HEK293 (cell line): ENCODE results near the gene ASXL1.
"Not testable (repeated sequence)": the region's sequence is repeated elsewhere in the genome, so short reads cannot be mapped to it uniquely, and the experiment has no call there.

Experiments
- CTCF ChIA-PET: fragments of 350-600 bp; formaldehyde crosslinking; extraction: SDS; loops from one replicate; lab custom pipeline; 2021; ENCODE audit warnings: antibody characterized with exemption; lab: Yijun Ruan, JAX
- POLR2A ChIA-PET: fragments of 300-600 bp; formaldehyde crosslinking; extraction: SDS; loops from one replicate; lab custom pipeline; 2020; ENCODE audit warnings: antibody characterized with exemption, inconsistent platforms; lab: Yijun Ruan, JAX
- H3K27ac ChIP-seq: fragments of 200-500 bp; sonication (Bioruptor generic); 2 replicates; pipeline ENCODE4 v1.5.1; 2014; ENCODE audit warnings: low read depth, low read length, control low read depth, inconsistent platforms; ENCODE audit errors: extremely low read depth
- H3K36me3 ChIP-seq, 2 experiments: fragments of 200-500 bp in 1 of 2; sonication (Bioruptor generic) in 1 of 2; 1 replicate in 1 of 2; 2 replicates in 1 of 2; pipeline ENCODE4 v1.5.1; 2014 to 2017; ENCODE audit warnings: inconsistent platforms in 2 of 2, low read length in 2 of 2; ENCODE audit not compliant: control insufficient read depth in 2 of 2, insufficient read depth in 1 of 2
- H3K4me1 ChIP-seq: fragments of 200-500 bp; sonication (Bioruptor generic); 2 replicates; pipeline ENCODE4 v1.5.1; 2014; ENCODE audit warnings: mild to moderate bottlenecking, low read length, inconsistent platforms; ENCODE audit not compliant: control insufficient read depth, insufficient read depth
- H3K4me3 ChIP-seq: 2 replicates; pipeline ENCODE4 v1.5.1; 2011; ENCODE audit warnings: low read depth, mild to moderate bottlenecking, control low read depth, low read length, moderate library complexity
- H3K9me3 ChIP-seq: fragments of 200-500 bp; sonication (Bioruptor generic); 2 replicates; pipeline ENCODE4 v1.5.1; 2014; ENCODE audit warnings: low read depth, low read length, inconsistent platforms; ENCODE audit not compliant: control insufficient read depth, insufficient read depth
- GLI4 ChIP-seq: fragments of 450-650 bp; formaldehyde crosslinking; IDR thresholded peaks from 2 replicates; pipeline ENCODE4 v1.5.1; 2016; ENCODE audit warnings: missing biosample characterization, missing genetic modification characterization
- OSR2 ChIP-seq: fragments of 450-650 bp; formaldehyde crosslinking; IDR thresholded peaks from 2 replicates; pipeline ENCODE4 v1.5.1; 2016; ENCODE audit warnings: missing biosample characterization, missing genetic modification characterization
- SP7 ChIP-seq: fragments of 450-650 bp; formaldehyde crosslinking; IDR thresholded peaks from 2 replicates; pipeline ENCODE4 v1.5.1; 2016; ENCODE audit warnings: missing biosample characterization, missing genetic modification characterization
- ZFP41 ChIP-seq: fragments of 450-650 bp; formaldehyde crosslinking; IDR thresholded peaks from 2 replicates; pipeline ENCODE4 v1.5.1; 2016; ENCODE audit warnings: missing biosample characterization, missing genetic modification characterization, borderline replicate concordance
- ZNF146 ChIP-seq: fragments of 450-650 bp; formaldehyde crosslinking; IDR thresholded peaks from 2 replicates; pipeline ENCODE4 v1.5.1; 2016; ENCODE audit warnings: missing biosample characterization, missing genetic modification characterization
- ZNF266 ChIP-seq: fragments of 450-650 bp; formaldehyde crosslinking; IDR thresholded peaks from 2 replicates; pipeline ENCODE4 v1.5.1; 2016; ENCODE audit warnings: missing biosample characterization, missing genetic modification characterization, low read depth
- ZNF391 ChIP-seq: fragments of 450-650 bp; formaldehyde crosslinking; IDR thresholded peaks from 2 replicates; pipeline ENCODE4 v1.5.1; 2016; ENCODE audit warnings: low read depth, missing biosample characterization, missing genetic modification characterization, borderline replicate concordance
- ZNF548 ChIP-seq: fragments of 450-650 bp; formaldehyde crosslinking; IDR thresholded peaks from 2 replicates; pipeline ENCODE4 v1.5.1; 2016; ENCODE audit warnings: missing biosample characterization, missing genetic modification characterization
- ZNF571 ChIP-seq: fragments of 450-650 bp; formaldehyde crosslinking; IDR thresholded peaks from 2 replicates; pipeline ENCODE4 v1.5.0; 2017; ENCODE audit warnings: missing biosample characterization, missing genetic modification characterization
- ZNF623 ChIP-seq: fragments of 450-650 bp; formaldehyde crosslinking; IDR thresholded peaks from 2 replicates; pipeline ENCODE4 v1.5.1; 2016; ENCODE audit warnings: missing biosample characterization, missing genetic modification characterization
- ZNF707 ChIP-seq: fragments of 450-650 bp; formaldehyde crosslinking; IDR thresholded peaks from 2 replicates; pipeline ENCODE4 v1.5.1; 2016; ENCODE audit warnings: missing biosample characterization, missing genetic modification characterization
- ZNF747 ChIP-seq: fragments of 450-650 bp; formaldehyde crosslinking; IDR thresholded peaks from 2 replicates; pipeline ENCODE4 v1.5.1; 2016; ENCODE audit warnings: missing biosample characterization, missing genetic modification characterization
- TF ChIP-seq, protein P1 (sequence below): fragments of 450-650 bp; formaldehyde crosslinking; IDR thresholded peaks from 2 replicates; pipeline ENCODE4 v1.5.1; 2016; ENCODE audit warnings: missing biosample characterization, missing genetic modification characterization
- TF ChIP-seq, protein P2 (sequence below): sonication (generic); formaldehyde crosslinking; IDR thresholded peaks from 2 replicates; pipeline ENCODE4 v1.8.1; 2022; ENCODE audit warnings: mild to moderate bottlenecking, moderate library complexity, missing genetic modification reagents
- TF ChIP-seq, protein P3 (sequence below): fragments of 450-650 bp; formaldehyde crosslinking; IDR thresholded peaks from 2 replicates; pipeline ENCODE4 v1.5.1; 2016; ENCODE audit warnings: missing biosample characterization, missing genetic modification characterization
- TF ChIP-seq, protein P4 (sequence below): fragments of 450-650 bp; formaldehyde crosslinking; IDR thresholded peaks from 2 replicates; pipeline ENCODE4 v1.5.1; 2016; ENCODE audit warnings: missing biosample characterization, missing genetic modification characterization

ASXL1 gene

DNA sequence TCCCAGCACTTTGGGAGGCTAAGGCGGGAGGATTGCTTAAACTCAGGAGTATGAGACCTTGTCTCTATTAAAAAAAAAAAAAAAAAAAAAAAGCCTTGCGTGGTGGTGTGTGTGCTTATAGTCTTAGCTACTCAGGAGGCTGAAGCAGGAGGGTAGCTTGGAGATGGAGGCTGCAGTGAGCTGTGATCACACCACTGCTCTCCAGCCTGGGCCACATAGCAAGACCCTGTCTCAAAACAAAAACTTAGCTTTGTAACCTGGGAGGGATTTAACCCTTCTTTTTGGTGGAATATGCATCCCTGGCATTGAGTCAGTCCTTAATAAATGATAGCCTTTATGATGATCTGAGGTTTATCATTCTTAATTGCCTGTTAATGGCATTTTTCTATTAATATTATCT is 12.8 kb downstream of the ASXL1 start (continued):
- TF ChIP-seq, protein P1, sequence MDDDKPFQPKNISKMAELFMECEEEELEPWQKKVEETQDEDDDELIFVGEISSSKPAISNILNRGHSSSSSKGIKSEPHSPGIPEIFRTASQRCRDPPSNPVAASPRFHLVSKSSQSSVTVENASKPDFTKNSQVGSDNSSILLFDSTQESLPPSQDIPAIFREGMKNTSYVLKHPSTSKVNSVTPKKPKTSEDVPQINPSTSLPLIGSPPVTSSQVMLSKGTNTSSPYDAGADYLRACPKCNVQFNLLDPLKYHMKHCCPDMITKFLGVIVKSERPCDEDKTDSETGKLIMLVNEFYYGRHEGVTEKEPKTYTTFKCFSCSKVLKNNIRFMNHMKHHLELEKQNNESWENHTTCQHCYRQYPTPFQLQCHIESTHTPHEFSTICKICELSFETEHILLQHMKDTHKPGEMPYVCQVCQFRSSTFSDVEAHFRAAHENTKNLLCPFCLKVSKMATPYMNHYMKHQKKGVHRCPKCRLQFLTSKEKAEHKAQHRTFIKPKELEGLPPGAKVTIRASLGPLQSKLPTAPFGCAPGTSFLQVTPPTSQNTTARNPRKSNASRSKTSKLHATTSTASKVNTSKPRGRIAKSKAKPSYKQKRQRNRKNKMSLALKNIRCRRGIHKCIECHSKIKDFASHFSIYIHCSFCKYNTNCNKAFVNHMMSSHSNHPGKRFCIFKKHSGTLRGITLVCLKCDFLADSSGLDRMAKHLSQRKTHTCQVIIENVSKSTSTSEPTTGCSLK (tag by site-specific recombination) = no peak
- TF ChIP-seq ZFP41 (tag by site-specific recombination) (no peak), ZNF571 (tag by site-specific recombination) (no peak), ZNF548 (no peak), ZNF391 (tag by site-specific recombination) (no peak), ZNF623 (no peak)
- TF ChIP-seq, protein P2, sequence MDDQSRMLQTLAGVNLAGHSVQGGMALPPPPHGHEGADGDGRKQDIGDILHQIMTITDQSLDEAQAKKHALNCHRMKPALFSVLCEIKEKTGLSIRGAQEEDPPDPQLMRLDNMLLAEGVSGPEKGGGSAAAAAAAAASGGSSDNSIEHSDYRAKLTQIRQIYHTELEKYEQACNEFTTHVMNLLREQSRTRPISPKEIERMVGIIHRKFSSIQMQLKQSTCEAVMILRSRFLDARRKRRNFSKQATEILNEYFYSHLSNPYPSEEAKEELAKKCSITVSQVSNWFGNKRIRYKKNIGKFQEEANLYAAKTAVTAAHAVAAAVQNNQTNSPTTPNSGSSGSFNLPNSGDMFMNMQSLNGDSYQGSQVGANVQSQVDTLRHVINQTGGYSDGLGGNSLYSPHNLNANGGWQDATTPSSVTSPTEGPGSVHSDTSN = no peak
- TF ChIP-seq, protein P3, sequence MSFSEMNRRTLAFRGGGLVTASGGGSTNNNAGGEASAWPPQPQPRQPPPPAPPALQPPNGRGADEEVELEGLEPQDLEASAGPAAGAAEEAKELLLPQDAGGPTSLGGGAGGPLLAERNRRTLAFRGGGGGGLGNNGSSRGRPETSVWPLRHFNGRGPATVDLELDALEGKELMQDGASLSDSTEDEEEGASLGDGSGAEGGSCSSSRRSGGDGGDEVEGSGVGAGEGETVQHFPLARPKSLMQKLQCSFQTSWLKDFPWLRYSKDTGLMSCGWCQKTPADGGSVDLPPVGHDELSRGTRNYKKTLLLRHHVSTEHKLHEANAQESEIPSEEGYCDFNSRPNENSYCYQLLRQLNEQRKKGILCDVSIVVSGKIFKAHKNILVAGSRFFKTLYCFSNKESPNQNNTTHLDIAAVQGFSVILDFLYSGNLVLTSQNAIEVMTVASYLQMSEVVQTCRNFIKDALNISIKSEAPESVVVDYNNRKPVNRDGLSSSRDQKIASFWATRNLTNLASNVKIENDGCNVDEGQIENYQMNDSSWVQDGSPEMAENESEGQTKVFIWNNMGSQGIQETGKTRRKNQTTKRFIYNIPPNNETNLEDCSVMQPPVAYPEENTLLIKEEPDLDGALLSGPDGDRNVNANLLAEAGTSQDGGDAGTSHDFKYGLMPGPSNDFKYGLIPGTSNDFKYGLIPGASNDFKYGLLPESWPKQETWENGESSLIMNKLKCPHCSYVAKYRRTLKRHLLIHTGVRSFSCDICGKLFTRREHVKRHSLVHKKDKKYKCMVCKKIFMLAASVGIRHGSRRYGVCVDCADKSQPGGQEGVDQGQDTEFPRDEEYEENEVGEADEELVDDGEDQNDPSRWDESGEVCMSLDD (tag by site-specific recombination) = no peak

DNA sequence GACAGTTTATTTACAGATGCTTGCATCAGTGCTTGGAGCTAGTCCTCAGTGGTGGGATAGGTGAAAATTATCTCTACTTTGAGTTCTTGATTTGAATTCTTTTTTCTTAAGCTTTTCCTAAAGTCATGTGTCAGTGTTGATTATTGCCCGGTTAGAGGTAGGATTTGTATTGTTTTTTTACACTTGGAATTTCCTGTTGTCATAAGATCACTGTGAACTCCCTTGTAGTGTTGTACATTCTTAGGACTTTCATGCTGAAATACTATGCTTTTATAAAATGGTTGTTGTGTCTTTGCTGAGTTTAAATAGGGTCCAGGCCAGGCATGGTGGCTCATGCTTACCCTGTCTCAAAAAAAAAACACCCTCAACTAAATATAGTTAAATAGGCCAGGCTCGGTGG is 20.3 kb downstream of the ASXL1 start:
- Histone ChIP-seq H3K27ac (no peak overlapping the region), H3K4me1 (no peaks in the 10 kb centered on the region), H3K9me3 (no peaks in the 10 kb centered on the region), H3K36me3 (peaks cover 8 to 27% of the 10 kb centered on the region in 2 experiments; a peak in 2 of 3 replicates), H3K4me3 (no peak overlapping the region)
- TF ChIP-seq OSR2 (no peak), ZNF707 (no peak), SP7 (no peak), ZNF266 (tag by site-specific recombination) (no peak), GLI4 (tag by site-specific recombination) (no peak), ZNF146 (tag by site-specific recombination) (no peak), ZNF747 (tag by site-specific recombination) (no peak)
- TF ChIP-seq, protein P4, sequence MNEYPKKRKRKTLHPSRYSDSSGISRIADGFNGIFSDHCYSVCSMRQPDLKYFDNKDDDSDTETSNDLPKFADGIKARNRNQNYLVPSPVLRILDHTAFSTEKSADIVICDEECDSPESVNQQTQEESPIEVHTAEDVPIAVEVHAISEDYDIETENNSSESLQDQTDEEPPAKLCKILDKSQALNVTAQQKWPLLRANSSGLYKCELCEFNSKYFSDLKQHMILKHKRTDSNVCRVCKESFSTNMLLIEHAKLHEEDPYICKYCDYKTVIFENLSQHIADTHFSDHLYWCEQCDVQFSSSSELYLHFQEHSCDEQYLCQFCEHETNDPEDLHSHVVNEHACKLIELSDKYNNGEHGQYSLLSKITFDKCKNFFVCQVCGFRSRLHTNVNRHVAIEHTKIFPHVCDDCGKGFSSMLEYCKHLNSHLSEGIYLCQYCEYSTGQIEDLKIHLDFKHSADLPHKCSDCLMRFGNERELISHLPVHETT (tag by site-specific recombination) = no peak
- POLR2A ChIA-PET = interaction anchor here (0.5 to 0.7 kb wide), 2 partner anchors 9 to 19 kb away, joined by 3 to 4 read pairs; no protein-coding TSS in a partner anchor
- CTCF ChIA-PET = no interaction called here

DNA sequence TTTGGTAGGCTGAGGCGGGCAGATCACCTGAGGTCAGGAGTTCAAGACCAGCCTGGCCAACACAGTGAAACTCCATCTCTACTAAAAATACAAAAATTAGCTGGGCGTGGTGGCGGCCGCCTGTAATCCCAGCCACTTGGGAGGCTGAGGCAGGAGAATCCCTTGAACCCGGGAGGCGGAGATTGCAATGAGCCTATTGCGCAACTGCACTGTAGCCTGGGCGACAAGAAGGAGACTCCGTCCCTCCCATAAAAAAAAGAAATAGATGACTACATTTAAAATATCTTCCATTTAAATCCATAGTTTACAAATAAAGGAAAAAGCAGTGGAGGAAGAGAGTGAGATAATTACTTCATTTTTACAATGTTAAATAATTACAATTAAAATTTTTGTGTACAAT is 21.9 kb downstream of the ASXL1 start:
- H3K36me3 ChIP-seq = peaks cover 6 to 17% of the 10 kb centered on the region in 2 experiments; a peak in 2 of 3 replicates
- CTCF ChIA-PET, H3K4me1 ChIP-seq, POLR2A ChIA-PET, H3K9me3 ChIP-seq, H3K4me3 ChIP-seq, H3K27ac ChIP-seq: not testable (repeated sequence)
